IMR-90 (cell line): ENCODE data around the gene DCDC1. TPM values are rescaled to one million over a fixed set of nuclear protein-coding genes. Genes with fewer than 3 reads are reported as not detected.
A peak's percentile ranks its signal among the peaks of the same experiment; 100 is the strongest.

Experiments
- ATAC-seq: fragments of 200-7000 bp; cut with Tn5 transposase; 2 replicates; pipeline ENCODE4 v1.9.1; 2020; ENCODE audit warnings: low read depth, mild to moderate bottlenecking, moderate library complexity
- BruUV-seq: library from RNA; stranded (reverse); fragments of 400-500 nt; replicated peaks from 2 replicates; lab custom pipeline; 2021; lab: Mats Ljungman, UMichigan
- CTCF ChIA-PET: fragments of 300-600 bp; formaldehyde crosslinking; extraction: SDS; loops from one replicate; lab custom pipeline; 2021; ENCODE audit warnings: antibody characterized with exemption; lab: Yijun Ruan, JAX
- POLR2A ChIA-PET: fragments of 300-600 bp; sonication (Branson Sonifier 250); formaldehyde crosslinking; loops from one replicate; lab custom pipeline; 2022; ENCODE audit warnings: antibody characterized with exemption; ENCODE audit not compliant: unreplicated experiment; lab: Charles Lee
- DNase-seq: peaks from one replicate; pipeline ENCODE4 v3.0.0; 2013
- H2AFZ ChIP-seq: replicated peaks from 2 replicates; pipeline ENCODE3; 2013; ENCODE audit warnings: low read length, mild to moderate bottlenecking; ENCODE audit not compliant: poor library complexity
- H2AK5ac ChIP-seq: 2 replicates; pipeline ENCODE4 v1.6.1; 2013; ENCODE audit warnings: low read depth, low read length, inconsistent platforms
- H2AK9ac ChIP-seq: replicated peaks from 2 replicates; pipeline ENCODE3; 2013; ENCODE audit warnings: mild to moderate bottlenecking, low read depth, low read length, moderate library complexity; ENCODE audit not compliant: poor library complexity
- H2BK120ac ChIP-seq: 2 replicates; pipeline ENCODE4 v1.6.1; 2013; ENCODE audit warnings: low read depth, low read length, inconsistent platforms
- H2BK15ac ChIP-seq: 3 replicates; pipeline ENCODE4 v1.6.1; 2013; ENCODE audit warnings: low read depth, low read length, inconsistent platforms
- H2BK20ac ChIP-seq: 2 replicates; pipeline ENCODE4 v1.6.1; 2013; ENCODE audit warnings: low read depth, mild to moderate bottlenecking, inconsistent platforms, low read length, moderate library complexity
- H2BK5ac ChIP-seq: 2 replicates; pipeline ENCODE4 v1.6.1; 2013; ENCODE audit warnings: mild to moderate bottlenecking, low read depth, low read length, inconsistent platforms; ENCODE audit not compliant: poor library complexity, severe bottlenecking
- H3K14ac ChIP-seq: replicated peaks from 2 replicates; pipeline ENCODE4 v1.6.1; 2013; ENCODE audit warnings: low read depth, low read length, inconsistent platforms
- H3K18ac ChIP-seq: 2 replicates; pipeline ENCODE4 v1.6.1; 2013; ENCODE audit warnings: low read depth, low read length, control low read depth
- H3K23ac ChIP-seq: 2 replicates; pipeline ENCODE4 v1.6.1; 2013; ENCODE audit warnings: low read depth, low read length, inconsistent platforms
- H3K27ac ChIP-seq: 2 replicates; pipeline ENCODE4 v1.5.1; 2013; ENCODE audit warnings: mild to moderate bottlenecking, control low read depth, low read length; ENCODE audit not compliant: insufficient read depth
- H3K27me3 ChIP-seq: 2 replicates; pipeline ENCODE4 v1.6.1; 2013; ENCODE audit warnings: low read length; ENCODE audit not compliant: control insufficient read depth, insufficient read depth
- H3K36me3 ChIP-seq: 2 replicates; pipeline ENCODE4 v1.6.1; 2013; ENCODE audit warnings: low read length, mixed read lengths; ENCODE audit not compliant: control insufficient read depth, insufficient read depth
- H3K4ac ChIP-seq: 2 replicates; pipeline ENCODE4 v1.6.1; 2013; ENCODE audit warnings: low read depth, low read length, inconsistent platforms
- H3K4me1 ChIP-seq: 2 replicates; pipeline ENCODE4 v1.6.1; 2013; ENCODE audit warnings: low read length, mixed read lengths; ENCODE audit not compliant: control insufficient read depth, insufficient read depth
- H3K4me2 ChIP-seq: 2 replicates; pipeline ENCODE4 v1.6.1; 2013; ENCODE audit warnings: low read depth, mild to moderate bottlenecking, control low read depth, low read length, moderate library complexity
- H3K4me3 ChIP-seq: 2 replicates; pipeline ENCODE4 v1.5.1; 2013; ENCODE audit warnings: low read depth, mild to moderate bottlenecking, control low read depth, low read length, moderate library complexity; ENCODE audit not compliant: insufficient read depth
- H3K56ac ChIP-seq: 2 replicates; pipeline ENCODE4 v1.6.1; 2013; ENCODE audit warnings: low read length, inconsistent platforms; ENCODE audit not compliant: insufficient read depth; ENCODE audit errors: extremely low read depth
- H3K79me1 ChIP-seq, 2 experiments: 2 replicates each; pipeline ENCODE4 v1.6.1; 2013; ENCODE audit warnings: low read length in 2 of 2, inconsistent platforms in 1 of 2, low read depth in 1 of 2
- H3K9ac ChIP-seq: 2 replicates; pipeline ENCODE4 v1.6.1; 2013; ENCODE audit warnings: low read depth, low read length, control low read depth
- H3K9me1 ChIP-seq: 2 replicates; pipeline ENCODE4 v1.6.1; 2013; ENCODE audit warnings: low read length, inconsistent platforms; ENCODE audit not compliant: insufficient read depth
- H3K9me3 ChIP-seq: 2 replicates; pipeline ENCODE4 v1.6.1; 2013; ENCODE audit warnings: low read length; ENCODE audit not compliant: control insufficient read depth, insufficient read depth
- H4K20me1 ChIP-seq: 2 replicates; pipeline ENCODE4 v1.6.1; 2013; ENCODE audit warnings: low read length, inconsistent platforms; ENCODE audit not compliant: insufficient read depth
- H4K5ac ChIP-seq: 2 replicates; pipeline ENCODE4 v1.6.1; 2013; ENCODE audit warnings: mild to moderate bottlenecking, low read depth, low read length, control low read depth
- H4K8ac ChIP-seq, 2 experiments: 2 replicates each; pipeline ENCODE4 v1.6.1; 2013; ENCODE audit warnings: low read depth in 2 of 2, low read length in 2 of 2, control low read depth in 1 of 2, inconsistent platforms in 1 of 2
- H4K91ac ChIP-seq: 2 replicates; pipeline ENCODE4 v1.6.1; 2013; ENCODE audit warnings: low read depth, low read length, inconsistent platforms; ENCODE audit not compliant: insufficient read depth
- BHLHE40 ChIP-seq: fragments of 150-350 bp; IDR thresholded peaks from 2 replicates; pipeline ENCODE4 v1.6.1; 2016; ENCODE audit warnings: mild to moderate bottlenecking, low read depth, low read length
- CEBPB ChIP-seq: IDR thresholded peaks from 2 replicates; pipeline ENCODE4 v1.6.1; 2012; ENCODE audit warnings: low read depth, low read length, improper control_type of control experiment
- CHD1 ChIP-seq: IDR thresholded peaks from 2 replicates; pipeline ENCODE4 v1.6.1; 2012; ENCODE audit warnings: low read depth, low read length, improper control_type of control experiment
- ELK1 ChIP-seq: fragments of 150-350 bp; IDR thresholded peaks from 2 replicates; pipeline ENCODE4 v1.6.1; 2016; ENCODE audit warnings: low read depth, mild to moderate bottlenecking, low read length, moderate library complexity, borderline replicate concordance
- FOS ChIP-seq: fragments of 150-350 bp; IDR thresholded peaks from 2 replicates; pipeline ENCODE4 v1.6.1; 2016; ENCODE audit warnings: low read depth, low read length
- MAFK ChIP-seq: IDR thresholded peaks from 2 replicates; pipeline ENCODE4 v1.6.1; 2012; ENCODE audit warnings: low read depth, low read length, improper control_type of control experiment
- MAZ ChIP-seq: IDR thresholded peaks from 2 replicates; pipeline ENCODE4 v1.6.1; 2012; ENCODE audit warnings: low read depth, mild to moderate bottlenecking, low read length, improper control_type of control experiment, moderate library complexity, borderline replicate concordance
- MXI1 ChIP-seq: IDR thresholded peaks from 2 replicates; pipeline ENCODE4 v1.6.1; 2012; ENCODE audit warnings: low read depth, mild to moderate bottlenecking, low read length, moderate library complexity, borderline replicate concordance
- NFE2L2 ChIP-seq: fragments of 150-350 bp; IDR thresholded peaks from 2 replicates; pipeline ENCODE4 v1.6.1; 2016; ENCODE audit warnings: low read depth, mild to moderate bottlenecking, low read length
- POLR2A ChIP-seq: IDR thresholded peaks from 2 replicates; pipeline ENCODE4 v1.6.1; 2012; ENCODE audit warnings: mild to moderate bottlenecking, low read depth, low read length
- RAD21 ChIP-seq: IDR thresholded peaks from 2 replicates; pipeline ENCODE4 v1.6.1; 2012; ENCODE audit warnings: low read length, improper control_type of control experiment
- RFX5 ChIP-seq: IDR thresholded peaks from 2 replicates; pipeline ENCODE4 v1.8.0; 2012; ENCODE audit warnings: low read depth, mild to moderate bottlenecking, low read length, moderate library complexity
- SMC3 ChIP-seq: fragments of 150-350 bp; IDR thresholded peaks from 2 replicates; pipeline ENCODE4 v1.6.1; 2016; ENCODE audit warnings: low read depth, mild to moderate bottlenecking, antibody characterized with exemption, low read length, moderate library complexity
- USF2 ChIP-seq: fragments of 150-350 bp; IDR thresholded peaks from 2 replicates; pipeline ENCODE4 v1.6.1; 2017; ENCODE audit warnings: mild to moderate bottlenecking, antibody characterized with exemption, low read length, low read depth
- WGBS, 2 experiments: methylation state at CpG; one replicate each; pipeline versions ENCODE4 v1.1.5 to v1.1.7; 2013; ENCODE audit warnings: missing lambda C conversion rate in 2 of 2; ENCODE audit not compliant: insufficient read length in 1 of 2; ENCODE audit errors: extremely low coverage in 2 of 2; 5-methylcytosine and 5-hydroxymethylcytosine counted together
- dilution Hi-C: fragments of 300-500 bp; cut with HindIII; formaldehyde crosslinking; loops from one replicate; pipeline ENCODE4 v1.14.3; 2018; ENCODE audit warnings: low sequenced_read_pairs; ENCODE audit not compliant: unreplicated experiment
- in situ Hi-C: fragments of 300-500 bp; cut with MboI; formaldehyde crosslinking; loops from 3 replicates; pipeline ENCODE4 v1.14.3; 2019; ENCODE audit warnings: low sequenced_read_pairs, inconsistent platforms, mixed read lengths
- intact Hi-C: fragments of 100-400 bp; cut with micrococcal nuclease; formaldehyde crosslinking; loops from 2 replicates; pipeline ENCODE4 v1.10.0; 2022
- polyA plus RNA-seq, 3 experiments: library from polyadenylated mRNA; depleted of rRNA; stranded (reverse); fragments of >200 nt; gene quantifications; 2 replicates each; pipeline ENCODE4 v1.2.3, GENCODE V29; 2012; ENCODE audit warnings: low replicate concordance in 1 of 3
- total RNA-seq: library from RNA; depleted of rRNA; stranded (reverse); fragments of >200 nt; gene quantifications from 2 replicates; pipeline ENCODE4 v1.2.3, GENCODE V29; 2012
- TF ChIP-seq, protein P1 (sequence below): conservative IDR thresholded peaks from 2 replicates; pipeline ENCODE4 v1.5.1; 2012; ENCODE audit warnings: mild to moderate bottlenecking, low read depth, low read length, improper control_type of control experiment

The DCDC1 gene
- total and polyA plus RNA-seq, 2 of the 4 experiments (the other 2 are of a cell fraction) = not detected

DNA sequence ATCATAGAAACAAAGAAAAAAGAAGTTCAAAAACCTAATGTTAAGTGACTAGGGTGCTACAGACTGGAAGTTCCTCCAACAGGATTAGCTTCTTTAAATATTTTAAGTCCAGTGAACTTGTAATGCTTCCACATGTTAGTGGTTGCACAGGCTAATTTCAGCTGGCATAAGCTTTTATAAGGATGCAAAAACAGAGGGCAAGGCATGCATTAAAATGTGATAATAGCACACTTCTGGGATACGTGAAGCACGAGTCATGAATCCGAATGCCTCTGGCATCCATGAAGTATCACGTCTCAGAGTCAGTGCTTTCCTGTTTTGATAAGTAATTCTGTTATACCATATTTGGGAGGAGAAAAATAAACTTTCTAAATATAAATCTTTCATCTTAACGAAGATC lies 106.8 kb downstream of the DCDC1 start:
- Histone ChIP-seq H3K27ac (no peak overlapping the region), H4K20me1 (no peaks in the 10 kb centered on the region), H3K18ac (no peak overlapping the region), H2BK120ac (no peak overlapping the region), H4K5ac (no peak overlapping the region), H2AK9ac (no peak overlapping the region), H3K4me1 (no peaks in the 10 kb centered on the region), H3K4me3 (no peak overlapping the region), H2BK5ac (no peak overlapping the region), H3K4ac (no peak overlapping the region), H3K36me3 (no peaks in the 10 kb centered on the region), H2AK5ac (no peak overlapping the region), H3K9me1 (no peaks in the 10 kb centered on the region), H3K14ac (no peak overlapping the region), H3K27me3 (no peaks in the 10 kb centered on the region), H3K23ac (no peak overlapping the region), H3K9ac (no peak overlapping the region), H3K56ac (no peak overlapping the region), H2BK20ac (no peak overlapping the region), H2AFZ (no peak overlapping the region), H3K4me2 (peak overlapping the region; percentile 65; the same call in 1 of the 2 replicates), H2BK15ac (no peak overlapping the region), H3K9me3 (no peaks in the 10 kb centered on the region), H4K91ac (no peak overlapping the region), H4K8ac (no peak overlapping the region), H3K79me1 (no peaks in the 10 kb centered on the region)
- DNase-seq (peak; percentile 5), ATAC-seq (no peak)
- in situ Hi-C loops = no loop called here
- dilution Hi-C loops = no loop called here
- CTCF ChIA-PET = no interaction called here
- BruUV-seq = no TSS peak
- intact Hi-C loops = no loop called here
- POLR2A ChIA-PET = no interaction called here
- WGBS, 2 experiments = no CpG with 5 or more reads among the region's 5 CpGs
- TF ChIP-seq USF2 = no peak
- TF ChIP-seq, protein P1, sequence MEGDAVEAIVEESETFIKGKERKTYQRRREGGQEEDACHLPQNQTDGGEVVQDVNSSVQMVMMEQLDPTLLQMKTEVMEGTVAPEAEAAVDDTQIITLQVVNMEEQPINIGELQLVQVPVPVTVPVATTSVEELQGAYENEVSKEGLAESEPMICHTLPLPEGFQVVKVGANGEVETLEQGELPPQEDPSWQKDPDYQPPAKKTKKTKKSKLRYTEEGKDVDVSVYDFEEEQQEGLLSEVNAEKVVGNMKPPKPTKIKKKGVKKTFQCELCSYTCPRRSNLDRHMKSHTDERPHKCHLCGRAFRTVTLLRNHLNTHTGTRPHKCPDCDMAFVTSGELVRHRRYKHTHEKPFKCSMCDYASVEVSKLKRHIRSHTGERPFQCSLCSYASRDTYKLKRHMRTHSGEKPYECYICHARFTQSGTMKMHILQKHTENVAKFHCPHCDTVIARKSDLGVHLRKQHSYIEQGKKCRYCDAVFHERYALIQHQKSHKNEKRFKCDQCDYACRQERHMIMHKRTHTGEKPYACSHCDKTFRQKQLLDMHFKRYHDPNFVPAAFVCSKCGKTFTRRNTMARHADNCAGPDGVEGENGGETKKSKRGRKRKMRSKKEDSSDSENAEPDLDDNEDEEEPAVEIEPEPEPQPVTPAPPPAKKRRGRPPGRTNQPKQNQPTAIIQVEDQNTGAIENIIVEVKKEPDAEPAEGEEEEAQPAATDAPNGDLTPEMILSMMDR = no peak
- no peak for TF ChIP-seq MAFK
- no peak for TF ChIP-seq RFX5
- no peak for TF ChIP-seq NFE2L2
- TF ChIP-seq BHLHE40 = no peak
- TF ChIP-seq CHD1 = no peak
- no peak for TF ChIP-seq MXI1
- TF ChIP-seq ELK1 = no peak
- no peak for TF ChIP-seq CEBPB
- no peak for TF ChIP-seq MAZ
- no peak for TF ChIP-seq FOS
- TF ChIP-seq SMC3 = no peak
- TF ChIP-seq RAD21 = no peak
- no peak for TF ChIP-seq POLR2A
